ENCODE measurements around the gene PRKG1. TPM values are rescaled to one million over a fixed set of nuclear protein-coding genes. Genes with fewer than 3 reads are reported as not detected.
"Not testable (repeated sequence)": the region's sequence is repeated elsewhere in the genome, so short reads cannot be mapped to it uniquely, and the experiment has no call there.

PRKG1 gene
- total RNA-seq, 4 donors from 2014 or later = 0.63 to 4.3 (median 2.1) TPM

- no peak for DNase-seq (ENCODE audit: low spot score in 2 of 2)
- intact Hi-C loops (cut with DNase I; ENCODE audit: low total_unique reads) = no loop called here
- 41 to 66% methylated on average over 1 of the region's 1 CpG for WGBS, 2 donors
- no peak for TF ChIP-seq POLR2A (IDR thresholded peaks at IDR 0.05)
- TF ChIP-seq CTCF (IDR thresholded peaks at IDR 0.05) = no peak
- H3K4me3 ChIP-seq (ENCODE audit: low read depth, poor library complexity, severe bottlenecking) = no peak overlapping the region
Measured at GRCh38 chr10:51206500-51206899, 132.2 kb downstream of the PRKG1 start.

- intact Hi-C loops (cut with DNase I; ENCODE audit: low total_unique reads); DNase-seq (ENCODE audit: low spot score in 2 of 2); H3K4me3 ChIP-seq (ENCODE audit: low read depth, poor library complexity, severe bottlenecking): not testable (repeated sequence)
- 93 to 96% methylated on average over 5 of the region's 5 CpGs for WGBS, 2 donors
Measured at GRCh38 chr10:51212937-51213336, 138.7 kb downstream of the PRKG1 start.

GRCh38 chr10:51214207-51215196, 140.2 kb downstream of the PRKG1 start:
- DNase-seq (ENCODE audit: low spot score in 2 of 2) = no peak
- intact Hi-C loops (cut with DNase I; ENCODE audit: low total_unique reads) = no loop called here
- no peak overlapping the region for H3K4me3 ChIP-seq (ENCODE audit: low read depth, poor library complexity, severe bottlenecking)
- TF ChIP-seq POLR2A (IDR thresholded peaks at IDR 0.05) (no peak), CTCF (IDR thresholded peaks at IDR 0.05) (no peak)
- WGBS, 2 donors = 72 to 78% methylated on average over 11 of the region's 11 CpGs

- intact Hi-C loops (cut with DNase I; ENCODE audit: low total_unique reads) = no loop called here
- 80 to 87% methylated on average over 3 of the region's 3 CpGs for WGBS, 2 donors
- H3K4me3 ChIP-seq (ENCODE audit: low read depth, poor library complexity, severe bottlenecking) = no peak overlapping the region
- TF ChIP-seq POLR2A (IDR thresholded peaks at IDR 0.05) = no peak
- no peak for TF ChIP-seq CTCF (IDR thresholded peaks at IDR 0.05)
- no peak for DNase-seq (ENCODE audit: low spot score in 2 of 2)
Measured at GRCh38 chr10:51215951-51216834, 141.9 kb downstream of the PRKG1 start.

GRCh38 chr10:51217505-51217904, 143.2 kb downstream of the PRKG1 start:
- WGBS, 2 donors = 60 to 66% methylated on average over 1 of the region's 1 CpG
- no peak overlapping the region for H3K4me3 ChIP-seq (ENCODE audit: low read depth, poor library complexity, severe bottlenecking)
- no peak for DNase-seq (ENCODE audit: low spot score in 2 of 2)

More at GRCh38 chr10:51217505-51217904, 143.2 kb downstream of the PRKG1 start:
- TF ChIP-seq CTCF (IDR thresholded peaks at IDR 0.05) (no peak), POLR2A (IDR thresholded peaks at IDR 0.05) (no peak)
- intact Hi-C loops (cut with DNase I; ENCODE audit: low total_unique reads) = no loop called here
